HCT116 (cell line): ENCODE data around the gene THSD7B.

ENCODE experiments used
- CBX3 ChIP-seq: IDR thresholded peaks from 2 replicates; pipeline ENCODE4 v1.6.1; 2012; ENCODE audit warnings: low read depth
- CEBPB ChIP-seq: IDR thresholded peaks from 2 replicates; pipeline ENCODE4 v1.6.1; 2012; ENCODE audit warnings: low read depth
- EGR1 ChIP-seq: IDR thresholded peaks from 2 replicates; pipeline ENCODE4 v1.6.1; 2012; ENCODE audit warnings: low read depth
- EZH2 ChIP-seq: fragments of 200-600 bp; sonication (generic); IDR thresholded peaks from 2 replicates; pipeline ENCODE4 v1.6.1; 2017; ENCODE audit warnings: antibody characterized with exemption, mixed run types
- EZH2phosphoT487 ChIP-seq: fragments of 200-600 bp; IDR thresholded peaks from 2 replicates; pipeline ENCODE4 v1.6.1; 2018; ENCODE audit warnings: antibody characterized with exemption, borderline replicate concordance
- POLR2A ChIP-seq: IDR thresholded peaks from 2 replicates; pipeline ENCODE4 v1.7.0; 2011; ENCODE audit warnings: borderline replicate concordance; ENCODE audit not compliant: insufficient read depth, insufficient read length; ENCODE audit errors: extremely low read depth
- POLR2AphosphoS5 ChIP-seq: IDR thresholded peaks from 2 replicates; pipeline ENCODE4 v1.6.1; 2011; ENCODE audit warnings: mild to moderate bottlenecking, low read depth, low read length, moderate library complexity
- RAD21 ChIP-seq: IDR thresholded peaks from 2 replicates; pipeline ENCODE4 v1.6.1; 2012; ENCODE audit warnings: low read depth, mild to moderate bottlenecking
- SIN3A ChIP-seq: IDR thresholded peaks from 2 replicates; pipeline ENCODE4 v1.6.1; 2012; ENCODE audit warnings: low read depth
- SRF ChIP-seq: IDR thresholded peaks from 2 replicates; pipeline ENCODE4 v1.6.1; 2012; ENCODE audit warnings: low read depth
- TCF7L2 ChIP-seq: IDR thresholded peaks from 2 replicates; pipeline ENCODE4 v1.7.0; 2011; ENCODE audit warnings: borderline replicate concordance, inconsistent platforms; ENCODE audit not compliant: insufficient read depth, insufficient read length; ENCODE audit errors: extremely low read depth
- YY1 ChIP-seq: IDR thresholded peaks from 2 replicates; pipeline ENCODE4 v1.6.1; 2011; ENCODE audit warnings: low read length, low read depth, moderate library complexity, mild to moderate bottlenecking; ENCODE audit not compliant: insufficient replicate concordance; ENCODE audit errors: extremely low read depth
- ZNF274 ChIP-seq: fragments of 200-500 bp; sonication (Bioruptor generic); IDR thresholded peaks from 2 replicates; pipeline ENCODE4 v1.6.1; 2014; ENCODE audit warnings: mild to moderate bottlenecking, low read depth, low read length, inconsistent platforms
- TF ChIP-seq, protein P1 (sequence below), 3 experiments: fragments of 200-600 bp in 1 of 3; sonication (generic) in 1 of 3; IDR thresholded peaks in 2 of 3; conservative IDR thresholded peaks in 1 of 3; 2 replicates each; pipeline ENCODE4 v1.5.1; 2012 to 2017; ENCODE audit warnings: low read depth in 2 of 3, low read length in 2 of 3, antibody characterized with exemption in 1 of 3, borderline replicate concordance in 1 of 3, control low read depth in 1 of 3, mild to moderate bottlenecking in 1 of 3, mixed read lengths in 1 of 3, mixed run types in 1 of 3, moderate library complexity in 1 of 3; ENCODE audit not compliant: insufficient read depth in 1 of 3

DNA sequence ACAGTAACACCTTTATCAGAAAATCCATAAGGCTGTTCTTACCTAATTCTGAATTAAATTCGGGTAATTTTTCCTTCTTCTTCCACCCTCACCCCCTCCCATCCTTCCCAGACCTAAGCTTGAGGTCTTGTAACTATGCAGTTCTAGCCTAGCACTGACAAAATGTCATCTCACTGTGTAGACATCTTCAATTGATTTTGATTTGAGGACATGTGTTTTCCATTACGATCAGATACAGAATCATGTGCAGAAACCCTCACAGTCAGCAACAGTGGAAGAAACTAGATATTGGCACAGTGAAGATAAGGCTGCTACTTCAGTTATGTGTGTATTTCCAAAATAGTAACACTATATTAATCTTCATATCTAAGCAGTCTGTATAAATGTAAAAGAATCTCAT is 244.6 kb downstream of the THSD7B start:
- no peak for TF ChIP-seq TCF7L2
- TF ChIP-seq, protein P1, sequence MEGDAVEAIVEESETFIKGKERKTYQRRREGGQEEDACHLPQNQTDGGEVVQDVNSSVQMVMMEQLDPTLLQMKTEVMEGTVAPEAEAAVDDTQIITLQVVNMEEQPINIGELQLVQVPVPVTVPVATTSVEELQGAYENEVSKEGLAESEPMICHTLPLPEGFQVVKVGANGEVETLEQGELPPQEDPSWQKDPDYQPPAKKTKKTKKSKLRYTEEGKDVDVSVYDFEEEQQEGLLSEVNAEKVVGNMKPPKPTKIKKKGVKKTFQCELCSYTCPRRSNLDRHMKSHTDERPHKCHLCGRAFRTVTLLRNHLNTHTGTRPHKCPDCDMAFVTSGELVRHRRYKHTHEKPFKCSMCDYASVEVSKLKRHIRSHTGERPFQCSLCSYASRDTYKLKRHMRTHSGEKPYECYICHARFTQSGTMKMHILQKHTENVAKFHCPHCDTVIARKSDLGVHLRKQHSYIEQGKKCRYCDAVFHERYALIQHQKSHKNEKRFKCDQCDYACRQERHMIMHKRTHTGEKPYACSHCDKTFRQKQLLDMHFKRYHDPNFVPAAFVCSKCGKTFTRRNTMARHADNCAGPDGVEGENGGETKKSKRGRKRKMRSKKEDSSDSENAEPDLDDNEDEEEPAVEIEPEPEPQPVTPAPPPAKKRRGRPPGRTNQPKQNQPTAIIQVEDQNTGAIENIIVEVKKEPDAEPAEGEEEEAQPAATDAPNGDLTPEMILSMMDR (IDR thresholded peaks at IDR 0.05 in 2 of 3, conservative IDR thresholded peaks at IDR 0.05 in 1 of 3; ENCODE audit: borderline replicate concordance in 1 of 3, insufficient read depth in 1 of 3, low read depth in 2 of 3, low read length in 2 of 3): no peak
- TF ChIP-seq EGR1: no peak
- TF ChIP-seq EZH2phosphoT487: no peak
- TF ChIP-seq EZH2: no peak
- TF ChIP-seq SIN3A: no peak
- TF ChIP-seq POLR2A: no peak
- no peak for TF ChIP-seq POLR2AphosphoS5
- TF ChIP-seq CEBPB: no peak
- TF ChIP-seq CBX3: no peak
- TF ChIP-seq YY1: no peak
- no peak for TF ChIP-seq RAD21
- TF ChIP-seq SRF: no peak
- no peak for TF ChIP-seq ZNF274
